COLO829 (cell line): ENCODE data around the gene ENTREP1.
"Not testable (repeated sequence)": the region's sequence is repeated elsewhere in the genome, so short reads cannot be mapped to it uniquely, and the experiment has no call there.

Experiments used
- DNase-seq: peaks from one replicate; pipeline ENCODE4 v3.0.0; 2012; ENCODE audit warnings: low spot score

Gene ENTREP1

GRCh38 chr9:69371001-69371400, 46.0 kb downstream of the ENTREP1 start:
- no peak for DNase-seq

GRCh38 chr9:69376651-69377050, 51.6 kb downstream of the ENTREP1 start:
- no peak for DNase-seq

GRCh38 chr9:69377291-69377690, 52.3 kb downstream of the ENTREP1 start:
- no peak for DNase-seq

- no peak for DNase-seq
These were observed 53.0 kb downstream of the ENTREP1 start for GRCh38 chr9:69377981-69378380.

- no peak for DNase-seq
These were observed 54.4 kb downstream of the ENTREP1 start for GRCh38 chr9:69379270-69379982.

- DNase-seq = no peak
These were observed 55.3 kb downstream of the ENTREP1 start for GRCh38 chr9:69380301-69380700.

- no peak for DNase-seq
These were observed 55.8 kb downstream of the ENTREP1 start for GRCh38 chr9:69380811-69381210.

GRCh38 chr9:69382135-69382534, 57.1 kb downstream of the ENTREP1 start:
- DNase-seq = no peak

GRCh38 chr9:69385581-69386033, 60.6 kb downstream of the ENTREP1 start:
- DNase-seq = no peak

- DNase-seq = no peak
These were observed 61.6 kb downstream of the ENTREP1 start for GRCh38 chr9:69386651-69387050.

- DNase-seq = no peak
These were observed 63.6 kb downstream of the ENTREP1 start for GRCh38 chr9:69388596-69388995.

GRCh38 chr9:69389437-69389995, 64.5 kb downstream of the ENTREP1 start:
- no peak for DNase-seq

- no peak for DNase-seq
These were observed 66.5 kb downstream of the ENTREP1 start for GRCh38 chr9:69391487-69391886.

GRCh38 chr9:69391946-69392345, 66.9 kb downstream of the ENTREP1 start:
- DNase-seq = peak; percentile 81

- DNase-seq = no peak
These were observed 67.8 kb downstream of the ENTREP1 start for GRCh38 chr9:69392826-69393225.

- DNase-seq = no peak
These were observed 68.4 kb downstream of the ENTREP1 start for GRCh38 chr9:69393425-69393824.

- DNase-seq = peak; percentile 97
These were observed 70.7 kb downstream of the ENTREP1 start for GRCh38 chr9:69395718-69396117.

GRCh38 chr9:69396759-69397158, 71.7 kb downstream of the ENTREP1 start:
- no peak for DNase-seq

GRCh38 chr9:69397384-69398214, 72.6 kb downstream of the ENTREP1 start:
- DNase-seq = peak; percentile 81

- no peak for DNase-seq
These were observed 75.5 kb downstream of the ENTREP1 start for GRCh38 chr9:69400470-69400869.

GRCh38 chr9:69409936-69410335, 84.9 kb downstream of the ENTREP1 start:
- not testable (repeated sequence) for DNase-seq

GRCh38 chr9:69411246-69411645, 86.2 kb downstream of the ENTREP1 start:
- no peak for DNase-seq
